ENCODE data around the gene ARHGAP10.

Gene ARHGAP10

DNA sequence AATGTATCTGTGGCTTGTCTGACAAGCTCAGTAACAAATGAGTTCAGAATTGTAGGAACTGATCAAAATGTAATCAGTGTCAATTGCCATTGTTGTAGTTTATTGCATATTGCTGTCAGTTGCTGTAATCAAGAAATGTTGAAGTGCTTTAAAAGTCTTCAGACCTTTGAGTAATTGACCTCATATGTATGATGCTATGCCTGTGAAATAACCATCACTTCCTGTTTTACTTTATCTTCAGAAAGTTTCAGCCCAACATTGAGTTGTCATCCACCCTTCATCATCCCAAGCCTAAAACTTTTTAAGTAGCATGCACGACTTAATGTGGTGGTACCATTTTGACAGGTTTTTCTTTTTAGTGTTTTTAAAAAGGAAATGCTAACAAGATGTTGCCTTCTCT lies 212.4 kb downstream of the ARHGAP10 start:
- H3K27ac ChIP-seq, result no peak overlapping the region
- TF ChIP-seq CTCF (conservative IDR thresholded peaks at IDR 0.05), result no peak

DNA sequence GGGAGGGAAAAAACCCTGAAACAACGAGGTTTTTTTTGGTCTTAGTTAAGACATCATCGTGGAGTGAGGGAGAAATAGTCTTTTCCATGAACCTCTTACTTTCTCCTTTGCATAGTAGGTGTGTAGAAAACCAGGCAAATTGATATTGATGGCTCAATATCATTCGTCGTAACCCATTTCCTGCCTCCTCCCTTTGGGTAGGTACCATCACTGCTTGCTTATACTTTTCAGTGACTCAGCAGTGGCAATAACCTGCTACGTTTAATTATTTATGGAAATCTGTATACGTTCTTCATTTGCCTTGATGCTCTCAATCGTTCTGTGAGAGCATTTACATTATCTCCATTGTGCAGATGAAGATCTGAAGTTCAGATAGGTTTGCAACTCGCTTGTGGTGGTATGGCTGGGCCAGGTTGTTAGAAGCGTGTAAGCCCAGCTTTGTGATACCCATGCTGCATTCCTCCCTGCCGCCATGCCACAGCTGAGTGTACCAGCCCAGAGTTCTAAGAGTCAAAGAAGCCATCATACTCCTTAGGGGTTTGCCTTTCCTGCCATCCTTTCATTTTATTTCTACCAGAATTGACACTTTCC lies 212.9 kb downstream of the ARHGAP10 start:
- no peak overlapping the region for H3K27ac ChIP-seq
- TF ChIP-seq CTCF (conservative IDR thresholded peaks at IDR 0.05), result no peak

GRCh38 chr4:147948336-147948735 lies 216.4 kb downstream of the ARHGAP10 start:
- TF ChIP-seq CTCF (conservative IDR thresholded peaks at IDR 0.05), result no peak
- H3K27ac ChIP-seq, result peak overlapping the region; percentile 72

GRCh38 chr4:147950261-147950660 lies 218.4 kb downstream of the ARHGAP10 start:
- H3K27ac ChIP-seq, result no peak overlapping the region
- no peak for TF ChIP-seq CTCF (conservative IDR thresholded peaks at IDR 0.05)

GRCh38 chr4:147950841-147951240 lies 219.0 kb downstream of the ARHGAP10 start:
- TF ChIP-seq CTCF (conservative IDR thresholded peaks at IDR 0.05), result no peak
- H3K27ac ChIP-seq, result no peak overlapping the region

DNA sequence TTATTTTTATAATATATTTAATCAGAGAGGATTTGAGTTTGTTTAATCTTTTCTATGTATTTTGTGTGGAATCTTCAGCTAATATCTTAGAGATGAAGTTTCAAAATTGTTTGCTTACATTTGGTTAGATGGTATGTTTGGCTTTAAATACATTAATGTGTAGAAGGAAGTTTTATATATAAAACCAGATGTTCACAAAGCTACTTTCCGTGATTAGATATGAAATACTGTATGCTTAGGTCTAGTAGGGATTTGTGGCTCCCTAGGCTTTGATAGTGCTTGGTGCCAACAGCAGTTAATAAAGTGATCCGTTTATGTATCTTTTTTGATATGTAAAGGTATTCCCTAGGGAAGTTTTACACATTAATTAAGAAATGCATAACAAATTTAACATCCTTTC lies 223.0 kb downstream of the ARHGAP10 start:
- TF ChIP-seq CTCF (conservative IDR thresholded peaks at IDR 0.05), result no peak
- H3K27ac ChIP-seq, result no peak overlapping the region

GRCh38 chr4:147955827-147956558 lies 224.1 kb downstream of the ARHGAP10 start:
- H3K27ac ChIP-seq, result no peak overlapping the region
- no peak for TF ChIP-seq CTCF (conservative IDR thresholded peaks at IDR 0.05)

Measured in VCaP (cell line).